Measurements from ENCODE around the gene SLC2A13. TPM values are rescaled to one million over a fixed set of nuclear protein-coding genes. Genes with fewer than 3 reads are reported as not detected.

The SLC2A13 gene
- total RNA-seq (10 to 100 TPM in 3 of 9 donors, 1 to 10 TPM in 6; 5.8 to 17.6 (median 10.0) TPM), polyA plus RNA-seq (1 to 10 TPM; 1.9 to 3.9 TPM)
- long read RNA-seq, donor 1, full-length matches to known transcripts = 1 of 5 reads
- long read RNA-seq, donor 1, partial matches to known transcripts = 2 of 5 reads
- long read RNA-seq, donor 1, other reads (novel, unspliced or antisense) = 2 of 5 reads
- long read RNA-seq, donor 2, partial matches to known transcripts = 1 of 4 reads
- long read RNA-seq, donor 2, other reads (novel, unspliced or antisense) = 3 of 4 reads
- long read RNA-seq, donor 3, full-length matches to known transcripts = 4 of 8 reads
- long read RNA-seq, donor 3, partial matches to known transcripts = 1 of 8 reads
- long read RNA-seq, donor 3, other reads (novel, unspliced or antisense) = 3 of 8 reads

DNA sequence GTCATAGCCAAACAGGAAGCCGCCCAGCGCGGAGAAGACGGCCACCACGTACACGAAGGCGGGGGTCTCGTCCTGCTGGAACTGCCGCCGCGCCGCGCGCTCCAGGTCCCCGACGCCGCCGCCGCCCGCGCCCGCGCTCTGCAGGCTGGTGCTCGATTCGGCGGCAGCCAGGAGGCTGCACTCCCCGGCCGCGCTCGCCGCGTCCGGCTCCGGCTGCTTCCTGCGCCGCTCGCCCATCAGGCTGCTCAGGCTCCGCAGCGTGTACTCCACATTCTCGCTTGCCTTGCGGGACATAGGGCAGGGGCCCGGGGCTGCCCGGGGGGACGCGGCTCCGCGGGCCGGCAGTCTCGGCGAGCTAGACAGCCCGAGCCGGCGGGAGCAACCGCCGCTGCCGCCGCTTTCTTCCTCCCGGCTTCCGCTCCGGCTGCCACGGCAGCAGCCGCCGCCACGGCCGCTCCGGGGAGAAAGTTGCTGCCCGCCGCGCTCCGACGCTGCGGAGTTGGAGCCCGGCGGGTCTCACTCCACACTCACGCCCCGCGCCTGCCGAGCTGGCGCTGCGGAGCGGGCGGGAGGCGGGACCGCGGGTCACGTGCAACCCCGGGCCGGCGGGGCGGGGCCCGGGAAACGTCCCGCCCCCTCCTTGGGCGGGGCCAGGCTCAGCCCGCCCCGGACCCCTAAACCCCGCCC lies at the start of gene SLC2A13:
SLC2A13 (minus strand) TSS at position 567 of the 687 bp plus-strand sequence; CDS start at position 294, 273 bp downstream.
- Histone ChIP-seq H3K4me3 (peak within 1 kb of the TSS; percentile 65 to 99 (median 88)), H3K4me1 (peaks cover 0 to 39% (median 25%) of the 10 kb centered on the region in 12 donors), H3K27ac (peak within 1 kb of the TSS; percentile 25 to 93 (median 81)), H3K36me3 (no peaks in the 10 kb centered on the region), H3K9me3 (no peaks in the 10 kb centered on the region), H3K27me3 (peaks cover 0 to 2% (median 0%) of the 10 kb centered on the region in 9 donors)
- WGBS, 4 donors = 0 to 1% (median 0%) methylated on average over 2 to 97 of the region's 97 CpGs
- peak; percentile 78 to 90 (median 82) for DNase-seq
- TF ChIP-seq POLR2A (IDR thresholded peaks at IDR 0.05) = peak in 1 of 2 donors; percentile 83
- peak in 2 of 12 donors; percentile 15 to 23 for TF ChIP-seq CTCF (IDR thresholded peaks at IDR 0.05)
- intact Hi-C loops (cut with DNase I) = loop anchor here (1.0 to 10.0 kb wide), 13 partner anchors 48 to 491 kb away; partner anchors contain the start of gene ABCD2 (in 1 of the 10)
- ATAC-seq = peak; percentile 95 to 99 (median 98)

- H3K4me1 ChIP-seq = peaks cover 0 to 11% (median 0%) of the 10 kb centered on the region in 12 donors
- no peak for TF ChIP-seq CTCF (IDR thresholded peaks at IDR 0.05)
- TF ChIP-seq POLR2A (IDR thresholded peaks at IDR 0.05) = no peak
- intact Hi-C loops (cut with DNase I) = loop anchor here in 7 of 10 donors (5.0 to 10.0 kb wide), 4 partner anchors 70 to 768 kb away; partner anchors contain the start of gene LRRK2 (in 1 of the 7)
- DNase-seq (no peak), ATAC-seq (no peak)
- H3K4me3 ChIP-seq = no peak overlapping the region
- 83 to 95% (median 88%) methylated on average over 4 of the region's 4 CpGs for WGBS, 4 donors
- H3K9me3 ChIP-seq = no peaks in the 10 kb centered on the region
- H3K27ac ChIP-seq = no peak overlapping the region
- no peaks in the 10 kb centered on the region for H3K27me3 ChIP-seq
- no peaks in the 10 kb centered on the region for H3K36me3 ChIP-seq
Measured at GRCh38 chr12:40154381-40154780, 48.5 kb upstream of the SLC2A13 start.

DNA sequence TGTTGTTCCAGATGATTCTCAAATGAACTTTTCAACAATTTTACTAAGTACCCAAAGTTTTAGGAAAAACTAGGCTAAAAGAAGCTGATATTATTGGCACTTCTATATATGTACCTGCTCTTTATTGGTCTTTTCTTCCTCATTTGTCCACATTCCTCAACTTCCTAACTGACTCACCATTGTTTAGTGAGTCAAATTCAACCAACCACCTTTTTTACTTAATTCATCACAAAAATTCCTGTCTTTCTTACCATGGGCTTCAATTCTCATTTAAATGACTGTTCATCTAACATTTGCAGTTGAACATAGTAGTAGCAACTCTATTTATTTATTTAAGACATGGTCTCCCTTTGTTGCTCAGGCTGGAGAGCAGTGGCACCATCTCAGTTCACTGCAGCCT lies 47.6 kb upstream of the SLC2A13 start:
- intact Hi-C loops (cut with DNase I) = loop anchor here in 8 of 10 donors (2.0 to 10.0 kb wide), 6 partner anchors 71 to 769 kb away; partner anchors contain the start of gene LRRK2 (in 2 of the 8)
- H3K36me3 ChIP-seq = no peaks in the 10 kb centered on the region

More for the DNA sequence above, 47.6 kb upstream of the SLC2A13 start:
- ATAC-seq (no peak), DNase-seq (no peak)
- H3K4me3 ChIP-seq = no peak overlapping the region
- no peak overlapping the region for H3K27ac ChIP-seq
- TF ChIP-seq CTCF (IDR thresholded peaks at IDR 0.05) (no peak), POLR2A (IDR thresholded peaks at IDR 0.05) (no peak)
- H3K27me3 ChIP-seq = no peaks in the 10 kb centered on the region
- no peaks in the 10 kb centered on the region for H3K9me3 ChIP-seq
- H3K4me1 ChIP-seq = peaks cover 0 to 4% (median 0%) of the 10 kb centered on the region in 12 donors
